ENCODE measurements around the gene HACD4.
"Not testable (repeated sequence)": the region's sequence is repeated elsewhere in the genome, so short reads cannot be mapped to it uniquely, and the experiment has no call there.

Gene HACD4

DNA sequence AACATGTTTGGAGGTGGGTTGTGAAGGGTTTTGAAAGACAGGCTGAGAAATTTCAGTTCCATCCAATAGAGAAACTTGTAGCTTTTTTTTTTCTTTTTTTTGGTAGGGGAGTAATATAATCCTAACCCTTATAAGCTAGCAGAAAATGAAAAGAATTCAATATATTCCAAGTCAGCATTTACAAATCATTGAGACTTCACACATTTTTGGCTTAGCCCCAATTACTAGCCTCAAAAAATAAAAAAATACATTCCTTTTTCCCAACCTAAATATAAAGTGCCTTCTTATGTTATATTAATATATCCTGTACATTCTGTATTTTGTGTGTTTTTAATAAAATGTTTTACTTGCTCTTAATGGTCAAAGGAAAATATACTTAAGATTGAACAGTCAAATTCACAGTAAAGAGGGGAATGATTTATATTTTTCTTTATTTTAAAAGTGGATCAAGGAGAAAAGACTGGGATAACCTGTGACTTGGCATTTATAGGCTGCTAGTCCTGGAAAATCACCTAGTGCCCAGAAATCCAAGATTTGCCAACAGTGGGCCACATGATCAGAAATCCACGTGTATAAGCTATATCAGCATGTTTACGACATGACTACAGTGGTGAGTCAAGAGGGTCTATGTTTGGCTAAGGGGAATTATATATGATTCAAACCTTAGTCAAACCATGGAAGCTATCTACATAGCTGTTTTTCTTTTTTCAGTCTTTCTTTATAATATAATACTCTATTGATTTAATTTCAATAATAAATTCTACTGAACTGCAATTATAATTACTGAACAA is 14.5 kb downstream of the HACD4 start:
- H3K4me3 ChIP-seq (ENCODE audit: low read depth, low read length): no peak overlapping the region

GRCh38 chr9:21015995-21016394 is 15.4 kb downstream of the HACD4 start:
- no peak overlapping the region for H3K4me3 ChIP-seq (ENCODE audit: low read depth, low read length)

DNA sequence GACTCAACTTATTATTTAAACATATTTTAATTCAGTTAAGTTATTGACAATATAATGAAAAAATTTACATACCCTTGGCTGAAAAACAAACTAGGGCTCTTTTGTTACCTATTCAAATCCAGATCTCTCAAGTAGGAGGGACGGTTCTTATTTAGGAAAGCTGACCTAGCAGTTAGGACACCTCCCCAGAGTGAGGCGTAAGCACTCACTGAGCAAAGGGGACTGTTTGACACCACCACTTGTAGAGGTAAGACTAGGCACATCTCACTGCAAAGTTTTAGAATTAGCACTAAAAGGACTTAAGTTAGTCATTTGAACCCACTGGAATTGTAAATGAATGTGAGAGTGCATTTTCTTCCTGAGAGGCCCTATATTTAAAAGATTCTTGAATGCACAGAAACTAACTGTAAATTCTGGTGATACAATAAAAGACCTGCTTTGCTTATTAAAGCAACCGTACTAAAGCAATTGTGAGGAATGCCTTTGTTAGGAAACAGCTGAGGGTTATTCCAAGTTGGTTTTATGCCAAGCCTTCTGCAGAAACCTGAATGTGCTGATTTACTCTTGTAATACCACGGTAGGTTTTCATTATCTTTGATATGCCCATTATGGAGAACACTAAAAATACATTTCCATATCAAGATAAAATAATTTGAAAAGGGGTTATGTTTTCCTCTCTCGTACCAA is 16.2 kb downstream of the HACD4 start:
- H3K4me3 ChIP-seq (ENCODE audit: low read depth, low read length): no peak overlapping the region

GRCh38 chr9:21002040-21002439 is 29.4 kb downstream of the HACD4 start:
- H3K4me3 ChIP-seq (ENCODE audit: low read depth, low read length): no peak overlapping the region

DNA sequence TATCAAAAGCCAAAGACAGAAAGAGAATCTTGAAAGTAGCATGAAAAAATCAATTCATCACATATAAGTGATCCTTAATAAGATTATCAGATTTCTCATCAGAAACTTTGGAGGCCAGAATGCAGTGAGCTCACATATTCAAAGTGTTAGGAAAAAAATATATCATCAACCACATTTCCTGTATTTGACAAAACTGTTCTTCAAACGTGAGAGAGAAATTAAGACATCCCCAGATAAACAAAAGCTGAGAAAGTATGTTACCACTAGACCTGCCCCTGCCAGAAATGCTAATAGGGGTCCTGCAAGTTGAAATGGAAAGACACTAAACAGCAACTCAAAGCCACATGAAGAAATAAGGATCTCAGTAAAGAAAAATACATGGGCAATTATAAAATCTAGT is 29.9 kb downstream of the HACD4 start:
- no peak overlapping the region for H3K4me3 ChIP-seq (ENCODE audit: low read depth, low read length)

DNA sequence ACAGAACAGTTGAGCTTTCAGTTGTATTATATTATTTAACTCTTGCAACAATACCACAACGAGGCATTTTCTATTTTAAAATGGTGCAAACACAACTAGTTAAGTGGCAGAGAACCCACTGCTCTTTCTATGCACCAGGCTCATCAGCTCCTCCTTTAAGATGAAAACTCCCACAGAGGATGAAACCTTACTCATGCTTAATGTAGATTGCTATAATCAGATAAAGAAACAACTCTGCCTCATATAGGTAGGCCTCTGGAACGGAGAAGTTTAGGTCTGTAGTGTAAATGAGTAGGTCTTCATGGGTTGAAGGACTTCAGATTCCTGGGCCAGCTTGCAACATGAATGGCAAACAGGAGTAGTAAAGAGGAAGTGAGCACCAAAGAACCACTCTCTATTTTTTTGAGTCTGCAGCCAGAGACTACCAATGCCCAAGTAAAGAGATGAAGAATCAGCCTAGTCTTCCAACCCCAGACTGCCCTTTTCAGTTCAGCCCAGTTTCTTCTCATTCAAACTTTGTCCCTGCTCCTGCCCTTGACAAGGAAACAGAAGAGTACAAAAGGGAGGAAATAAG is 33.9 kb downstream of the HACD4 start:
- H3K4me3 ChIP-seq (ENCODE audit: low read depth, low read length): no peak overlapping the region

- no peak overlapping the region for H3K4me3 ChIP-seq (ENCODE audit: low read depth, low read length)
Observed at GRCh38 chr9:20996809-20997208, 34.6 kb downstream of the HACD4 start.

DNA sequence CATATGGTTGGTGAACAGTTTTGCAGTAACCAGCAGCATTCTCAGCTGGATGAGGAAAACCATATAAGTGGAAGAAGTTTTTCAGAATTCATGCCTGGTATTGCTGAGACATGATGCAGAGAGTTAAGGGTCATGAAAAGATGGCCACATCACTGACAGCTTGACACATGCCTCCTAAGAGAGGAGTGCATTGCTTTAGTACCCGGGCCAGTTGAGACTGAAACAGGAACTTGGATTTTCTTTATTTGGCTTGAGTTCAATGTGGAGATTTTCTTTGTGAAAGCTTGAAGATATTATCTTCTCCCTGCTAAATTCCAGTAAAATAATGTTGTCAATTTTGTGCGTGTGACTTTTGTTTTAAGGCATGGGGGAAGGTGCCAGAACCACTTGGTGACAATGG is 35.8 kb downstream of the HACD4 start:
- H3K4me3 ChIP-seq (ENCODE audit: low read depth, low read length): no peak overlapping the region

- no peak overlapping the region for H3K4me3 ChIP-seq (ENCODE audit: low read depth, low read length)
Observed at GRCh38 chr9:20994486-20994885, 37.0 kb downstream of the HACD4 start.

DNA sequence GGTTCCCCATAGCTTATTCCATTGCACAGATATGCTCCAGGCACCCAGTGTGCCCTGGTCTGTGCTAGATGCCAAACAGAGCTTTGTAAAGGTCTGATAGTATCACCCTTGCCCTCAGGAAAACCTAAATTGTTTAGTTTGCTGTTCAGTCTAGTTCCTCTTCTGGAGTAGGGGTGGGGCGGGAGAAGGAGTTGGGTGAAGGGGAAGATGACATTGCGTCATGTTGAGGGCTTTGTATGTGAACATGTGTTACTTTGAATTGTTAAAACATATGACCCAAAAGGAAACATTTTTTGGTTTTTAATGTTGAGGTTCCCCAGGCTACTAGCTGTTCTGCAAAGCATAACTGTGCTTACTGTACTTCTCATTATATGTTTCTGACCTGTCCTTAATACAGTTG is 40.6 kb downstream of the HACD4 start:
- no peak overlapping the region for H3K4me3 ChIP-seq (ENCODE audit: low read depth, low read length)

DNA sequence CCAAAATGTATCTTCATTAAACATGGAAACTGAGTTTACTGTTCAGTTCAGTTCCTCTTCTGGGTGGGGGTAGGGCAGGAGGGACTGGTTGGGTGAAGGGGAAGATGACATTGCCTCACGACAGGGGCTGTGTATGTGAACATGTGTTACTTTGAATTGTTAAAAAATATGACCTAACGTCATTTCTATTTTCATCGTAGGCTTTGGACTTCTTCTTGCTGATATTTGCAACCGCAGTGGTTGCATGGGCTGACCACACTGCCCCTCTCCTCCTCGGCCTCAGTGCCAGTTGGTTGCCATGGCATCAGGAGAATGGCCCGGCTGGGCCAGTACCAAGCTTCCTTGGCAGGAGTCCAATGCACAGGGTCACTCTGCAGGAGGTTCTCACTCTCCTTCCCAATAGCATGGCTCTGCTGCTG is 41.5 kb downstream of the HACD4 start:
- no peak overlapping the region for H3K4me3 ChIP-seq (ENCODE audit: low read depth, low read length)

DNA sequence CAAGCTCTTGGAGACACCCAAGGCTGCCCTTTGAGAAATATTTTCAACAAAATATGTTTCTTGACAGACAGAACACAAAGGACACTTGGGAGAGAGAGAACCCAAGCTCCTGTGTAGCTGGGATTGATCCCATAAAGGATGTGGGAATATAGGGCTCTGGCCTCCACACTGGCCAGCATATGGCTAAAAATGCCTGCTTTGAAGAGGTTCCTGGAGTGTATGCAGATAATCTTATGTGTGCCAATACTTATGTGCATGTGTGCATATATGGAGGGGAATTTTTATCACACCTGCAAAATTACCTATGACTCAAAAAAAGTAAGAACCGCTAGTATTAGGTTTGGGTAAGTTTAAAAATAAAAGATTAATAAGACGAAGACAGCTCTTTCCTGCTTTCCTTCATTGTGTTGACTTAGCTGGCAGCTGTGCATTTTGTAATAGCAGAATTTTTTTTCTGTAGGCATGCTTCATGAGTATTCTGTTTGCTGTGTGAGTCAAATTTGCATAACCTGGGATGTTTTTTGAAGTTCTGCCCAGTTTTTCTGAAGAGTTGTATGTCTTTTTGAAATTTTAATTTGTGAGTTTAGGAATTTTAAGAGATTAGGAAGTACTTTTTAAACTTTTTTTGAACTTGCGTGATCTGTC is 42.6 kb downstream of the HACD4 start:
- H3K4me3 ChIP-seq (ENCODE audit: low read depth, low read length): no peak overlapping the region

DNA sequence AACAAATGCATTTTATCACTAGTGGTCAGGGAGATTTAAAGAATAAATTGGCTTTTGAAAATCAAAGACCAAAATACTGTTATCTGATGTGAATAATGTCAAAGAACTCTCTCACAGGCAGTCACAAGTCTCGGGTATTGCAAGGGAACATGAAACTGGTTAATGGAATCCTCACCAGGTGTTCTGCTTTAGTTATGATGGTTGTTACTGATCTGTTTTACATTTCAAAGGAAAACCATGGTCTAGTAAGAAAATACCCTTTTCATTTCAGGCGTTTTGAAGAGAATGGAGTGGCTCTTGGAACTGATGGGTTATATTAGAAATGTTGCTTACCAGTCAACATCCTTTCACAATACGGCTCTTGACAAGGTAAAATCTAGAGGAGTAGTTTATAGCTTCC is 43.4 kb downstream of the HACD4 start:
- no peak overlapping the region for H3K4me3 ChIP-seq (ENCODE audit: low read depth, low read length)

GRCh38 chr9:20987521-20987920 is 43.9 kb downstream of the HACD4 start:
- H3K4me3 ChIP-seq (ENCODE audit: low read depth, low read length): no peak overlapping the region

GRCh38 chr9:20985851-20986600 is 45.4 kb downstream of the HACD4 start:
- H3K4me3 ChIP-seq (ENCODE audit: low read depth, low read length): no peak overlapping the region

- no peak overlapping the region for H3K4me3 ChIP-seq (ENCODE audit: low read depth, low read length)
Observed at GRCh38 chr9:20984506-20984905, 46.9 kb downstream of the HACD4 start.

DNA sequence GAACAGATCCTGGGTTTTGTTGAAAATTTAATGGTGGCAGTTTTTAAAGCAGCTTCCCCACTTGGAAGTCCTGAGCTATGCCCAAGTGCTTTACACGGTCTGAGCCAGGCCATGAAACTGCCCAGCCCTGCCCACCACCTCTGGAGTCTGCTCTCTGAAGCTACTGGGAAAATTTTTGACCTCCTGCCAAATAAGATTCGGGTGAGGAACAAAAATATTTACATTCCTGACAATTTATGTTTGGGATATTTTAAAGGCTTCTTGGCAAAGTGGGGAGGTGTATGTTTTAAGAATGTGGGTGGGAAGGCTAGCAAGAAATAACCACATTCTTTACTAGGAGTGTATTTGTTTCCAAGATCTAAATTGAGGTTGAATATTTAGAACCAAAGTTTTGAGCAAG is 50.0 kb downstream of the HACD4 start:
- H3K4me3 ChIP-seq (ENCODE audit: low read depth, low read length): no peak overlapping the region

DNA sequence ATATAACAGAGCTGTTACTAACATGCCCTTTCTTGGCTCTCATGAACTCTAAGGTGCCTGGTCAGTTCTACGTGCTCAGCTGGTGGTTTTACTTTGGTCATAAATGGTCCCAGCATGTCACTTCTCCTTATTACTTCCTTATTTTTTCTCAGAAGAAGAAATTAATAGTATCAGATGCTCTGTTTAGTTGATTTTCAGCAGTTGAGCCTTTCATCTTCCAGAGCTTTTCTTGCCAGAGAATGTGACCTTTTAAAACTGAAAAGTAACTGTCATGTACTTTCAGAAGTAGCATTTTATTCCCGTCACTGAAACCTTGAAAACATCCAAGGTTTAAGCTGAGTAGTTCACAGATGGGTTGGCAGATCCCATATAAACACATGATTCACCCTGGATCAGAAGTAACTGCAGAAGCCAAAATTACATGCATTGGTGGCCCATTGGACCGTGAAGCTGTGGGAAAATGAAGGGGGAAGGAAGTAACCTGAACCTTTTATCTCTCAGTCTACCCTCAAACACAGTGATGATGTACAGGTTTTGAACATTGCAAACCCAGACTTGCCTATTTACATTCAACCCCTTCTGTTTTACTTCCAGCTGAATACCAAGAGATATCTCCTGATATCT is 50.5 kb downstream of the HACD4 start:
- no peak overlapping the region for H3K4me3 ChIP-seq (ENCODE audit: low read depth, low read length)

- H3K4me3 ChIP-seq (ENCODE audit: low read depth, low read length): no peak overlapping the region
Observed at GRCh38 chr9:20978249-20978648, 53.2 kb downstream of the HACD4 start.

DNA sequence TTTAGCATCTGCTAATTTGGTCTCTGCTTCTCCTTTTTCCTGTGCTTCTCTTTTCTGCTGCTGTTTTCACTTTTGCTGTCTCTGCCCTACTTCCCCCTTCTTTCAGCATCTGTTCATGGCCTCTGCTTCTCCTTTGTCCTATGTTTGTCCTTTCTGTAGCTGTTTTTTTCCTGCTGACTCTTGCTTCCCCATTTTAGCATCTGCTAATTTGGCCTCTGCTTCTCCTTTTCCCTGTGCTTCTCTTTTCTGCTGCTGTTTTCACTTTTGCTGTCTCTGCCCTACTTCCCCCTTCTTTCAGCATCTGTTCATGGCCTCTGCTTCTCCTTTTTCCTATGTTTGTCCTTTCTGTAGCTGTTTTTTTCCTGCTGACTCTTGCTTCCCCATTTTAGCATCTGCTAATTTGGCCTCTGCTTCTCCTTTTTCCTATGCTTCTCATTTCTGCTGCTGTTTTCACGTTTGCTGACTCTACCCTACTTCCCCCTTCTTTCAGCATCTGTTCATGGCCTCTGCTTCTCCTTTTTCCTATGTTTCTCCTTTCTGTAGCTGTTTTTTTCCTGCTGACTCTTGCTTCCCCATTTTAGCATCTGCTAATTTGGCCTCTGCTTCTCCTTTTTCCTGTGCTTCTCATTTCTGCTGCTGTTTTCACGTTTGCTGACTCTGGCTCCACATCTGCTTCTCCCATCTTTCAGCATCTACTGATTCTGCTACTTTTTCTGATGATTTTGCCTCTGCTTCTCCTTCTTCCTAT is 57.1 kb downstream of the HACD4 start:
- not testable (repeated sequence) for H3K4me3 ChIP-seq (ENCODE audit: low read depth, low read length)
